A172 (cell line): ENCODE measurements around the gene NID1. TPM values are rescaled to one million over a fixed set of nuclear protein-coding genes. Genes with fewer than 3 reads are reported as not detected.
"Not testable (repeated sequence)": the region's sequence is repeated elsewhere in the genome, so short reads cannot be mapped to it uniquely, and the experiment has no call there.

Experiments used
- DNase-seq: peaks from one replicate; pipeline ENCODE4 v3.0.0-alpha.2; 2015; ENCODE audit warnings: low spot score
- total RNA-seq: library from RNA; depleted of rRNA; stranded (reverse); fragments of >200 nt; shearing (Covaris generic); gene quantifications from 2 replicates; pipeline ENCODE4 v1.2.3, GENCODE V29; 2014

Gene NID1
- total RNA-seq, 1 experiment from 2014 or later = 57.5 TPM

GRCh38 chr1:236092899-236093298 lies 28.0 kb upstream of the NID1 start:
- no peak for DNase-seq

- no peak for DNase-seq
Measured at GRCh38 chr1:236091933-236092318, 27.0 kb upstream of the NID1 start.

- no peak for DNase-seq
Measured at GRCh38 chr1:236090741-236091147, 25.9 kb upstream of the NID1 start.

- DNase-seq = peak; percentile 81
Measured at GRCh38 chr1:236089046-236089773, 24.3 kb upstream of the NID1 start.

GRCh38 chr1:236086537-236086936 lies 21.6 kb upstream of the NID1 start:
- DNase-seq = no peak

GRCh38 chr1:236085545-236086159 lies 20.8 kb upstream of the NID1 start:
- no peak for DNase-seq

GRCh38 chr1:236084386-236084730 lies 19.5 kb upstream of the NID1 start:
- DNase-seq = no peak

GRCh38 chr1:236083650-236084385 lies 18.9 kb upstream of the NID1 start:
- peak; percentile 43 for DNase-seq

GRCh38 chr1:236082526-236082925 lies 17.6 kb upstream of the NID1 start:
- DNase-seq = no peak

- DNase-seq = no peak
Measured at GRCh38 chr1:236081546-236082227, 16.8 kb upstream of the NID1 start.

- DNase-seq = no peak
Measured at GRCh38 chr1:236079703-236080102, 14.8 kb upstream of the NID1 start.

- no peak for DNase-seq
Measured at GRCh38 chr1:236078993-236079392, 14.1 kb upstream of the NID1 start.

GRCh38 chr1:236078077-236078476 lies 13.2 kb upstream of the NID1 start:
- DNase-seq = not testable (repeated sequence)

- no peak for DNase-seq
Measured at GRCh38 chr1:236075848-236076247, 11.0 kb upstream of the NID1 start.

- DNase-seq = no peak
Measured at GRCh38 chr1:236073307-236073897, 8.5 kb upstream of the NID1 start.

GRCh38 chr1:236072001-236072400 lies 7.1 kb upstream of the NID1 start:
- no peak for DNase-seq

GRCh38 chr1:236070753-236071152 lies 5.9 kb upstream of the NID1 start:
- DNase-seq = no peak

- no peak for DNase-seq
Measured at GRCh38 chr1:236069796-236070195, 4.9 kb upstream of the NID1 start.

GRCh38 chr1:236067854-236068454 lies 3.1 kb upstream of the NID1 start:
- no peak for DNase-seq

- no peak for DNase-seq
Measured at GRCh38 chr1:236066828-236067386, 2.0 kb upstream of the NID1 start.

GRCh38 chr1:236066054-236066453 lies 1.2 kb upstream of the NID1 start:
- DNase-seq = no peak
